GM21737 (cell line): Measurements from ENCODE around the gene RABGAP1.

Source experiments
- ATAC-seq: cut with Tn5 transposase; IDR thresholded peaks from one replicate; pipeline ENCODE4 v1.9.1; 2021; ENCODE audit warnings: mild to moderate bottlenecking, moderate library complexity; ENCODE audit not compliant: unreplicated experiment

The RABGAP1 gene

GRCh38 chr9:123107639-123108285 is 166.9 kb downstream of the RABGAP1 start:
- ATAC-seq: no peak

GRCh38 chr9:123108976-123109375 is 168.2 kb downstream of the RABGAP1 start:
- ATAC-seq: no peak

- no peak for ATAC-seq
Observed at GRCh38 chr9:123109540-123110279, 168.9 kb downstream of the RABGAP1 start.

- ATAC-seq: no peak
Observed at GRCh38 chr9:123111427-123112014, 170.7 kb downstream of the RABGAP1 start.

GRCh38 chr9:123112015-123112975 is 171.5 kb downstream of the RABGAP1 start:
- no peak for ATAC-seq

GRCh38 chr9:123113185-123113584 is 172.4 kb downstream of the RABGAP1 start:
- no peak for ATAC-seq

GRCh38 chr9:123115146-123115913 is 174.5 kb downstream of the RABGAP1 start:
- no peak for ATAC-seq

- ATAC-seq: no peak
Observed at GRCh38 chr9:123116036-123116435, 175.2 kb downstream of the RABGAP1 start.

GRCh38 chr9:123119566-123119965 is 178.7 kb downstream of the RABGAP1 start:
- ATAC-seq: no peak

GRCh38 chr9:123120131-123120530 is 179.3 kb downstream of the RABGAP1 start:
- ATAC-seq: no peak

- no peak for ATAC-seq
Observed at GRCh38 chr9:123120953-123121352, 180.1 kb downstream of the RABGAP1 start.

GRCh38 chr9:123121457-123121856 is 180.6 kb downstream of the RABGAP1 start:
- ATAC-seq: no peak

GRCh38 chr9:123127512-123128075 is 186.8 kb downstream of the RABGAP1 start:
- no peak for ATAC-seq

- no peak for ATAC-seq
Observed at GRCh38 chr9:123128591-123128990, 187.8 kb downstream of the RABGAP1 start.

GRCh38 chr9:123129423-123129822 is 188.6 kb downstream of the RABGAP1 start:
- ATAC-seq: no peak

- no peak for ATAC-seq
Observed at GRCh38 chr9:123131258-123131657, 190.4 kb downstream of the RABGAP1 start.

- ATAC-seq: no peak
Observed at GRCh38 chr9:123131993-123132392, 191.2 kb downstream of the RABGAP1 start.

GRCh38 chr9:123132696-123133095 is 191.9 kb downstream of the RABGAP1 start:
- no peak for ATAC-seq

- ATAC-seq: no peak
Observed at GRCh38 chr9:123135430-123135829, 194.6 kb downstream of the RABGAP1 start.

- no peak for ATAC-seq
Observed at GRCh38 chr9:123138163-123138562, 197.3 kb downstream of the RABGAP1 start.
